Stimulated activated CD8-positive, alpha-beta memory T cell treated with anti-CD3 and anti-CD28 coated beads, Interleukin-2, amount 100 ng/mL, for 48 hours (primary cell): ENCODE data around the gene CDKN2B.

Experiments
- DNase-seq, 2 donors: peaks; one replicate each; pipeline ENCODE4 v3.0.0-alpha.2; 2020; ENCODE audit warnings: low read depth in 2 of 2

Gene CDKN2B

DNA sequence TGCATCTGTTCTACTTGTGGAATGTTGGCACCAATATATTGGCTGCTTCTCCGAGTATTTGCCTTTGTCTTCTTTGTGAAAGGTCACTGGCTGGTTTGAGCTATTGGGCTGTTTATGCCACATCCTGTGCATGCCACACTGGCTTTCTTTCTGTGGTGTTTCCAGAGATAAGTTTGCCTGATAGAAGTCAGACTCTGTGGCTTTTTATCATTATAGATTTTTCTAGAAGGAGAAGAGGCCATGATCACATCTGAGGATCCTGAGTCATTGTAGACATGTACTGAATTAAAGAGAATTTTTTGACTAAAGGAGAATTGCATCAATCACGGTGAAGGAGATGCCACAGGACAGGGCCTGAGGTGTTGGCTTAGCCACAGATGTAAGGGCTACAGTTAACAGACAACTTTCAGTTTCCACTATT, 26.5 kb upstream of the CDKN2B start:
- no peak for DNase-seq

- DNase-seq: no peak
These were observed 24.0 kb upstream of the CDKN2B start for GRCh38 chr9:22033012-22033630.

- no peak for DNase-seq
These were observed 22.7 kb upstream of the CDKN2B start for GRCh38 chr9:22031655-22032411.

DNA sequence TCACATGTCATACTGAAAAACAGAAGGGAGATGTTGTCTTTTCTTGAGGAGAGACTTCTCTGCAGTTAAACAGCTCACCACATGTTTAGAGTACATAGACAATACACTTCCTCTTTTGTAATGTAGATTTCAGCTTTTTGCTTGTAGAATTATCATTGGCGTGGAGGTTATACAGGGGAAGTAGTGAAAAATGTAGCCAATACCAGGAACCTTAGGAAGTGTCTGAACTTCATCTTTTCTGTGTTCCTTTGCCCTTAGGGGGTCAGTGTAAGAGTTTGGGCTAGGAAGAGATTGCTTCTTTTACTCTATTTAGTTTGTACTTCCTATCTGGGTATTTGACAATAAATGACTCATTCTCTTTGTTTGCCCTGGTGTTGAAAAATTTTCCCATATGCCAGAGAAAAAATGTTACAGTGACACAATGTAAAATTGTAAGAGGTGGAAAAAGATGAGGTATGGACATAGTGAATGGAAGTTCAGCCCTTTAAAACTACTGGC, 21.0 kb upstream of the CDKN2B start:
- DNase-seq: no peak

- DNase-seq: no peak
These were observed 20.1 kb upstream of the CDKN2B start for GRCh38 chr9:22029231-22029630.

GRCh38 chr9:22028394-22028793, 19.3 kb upstream of the CDKN2B start:
- DNase-seq: no peak

DNA sequence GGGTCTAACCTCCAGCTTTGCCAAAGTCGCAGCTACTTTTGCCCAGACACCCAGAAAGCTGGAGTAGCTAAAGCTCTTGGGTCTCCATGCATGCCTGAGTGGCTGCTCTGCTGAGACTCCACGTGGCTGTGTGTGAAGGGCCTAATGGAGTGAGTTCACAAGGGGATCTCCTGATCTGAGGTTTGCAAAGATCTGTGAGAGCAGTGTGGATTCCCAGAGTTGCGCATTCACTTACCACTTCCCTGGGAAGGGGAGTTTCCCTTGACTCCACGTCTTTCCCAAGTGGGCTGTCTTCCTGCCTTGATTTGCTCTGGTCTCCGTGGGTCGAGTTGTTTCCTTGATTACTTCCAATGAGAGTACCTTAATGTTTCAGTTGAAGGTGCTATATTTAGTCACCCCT, 17.6 kb upstream of the CDKN2B start:
- no peak for DNase-seq

DNA sequence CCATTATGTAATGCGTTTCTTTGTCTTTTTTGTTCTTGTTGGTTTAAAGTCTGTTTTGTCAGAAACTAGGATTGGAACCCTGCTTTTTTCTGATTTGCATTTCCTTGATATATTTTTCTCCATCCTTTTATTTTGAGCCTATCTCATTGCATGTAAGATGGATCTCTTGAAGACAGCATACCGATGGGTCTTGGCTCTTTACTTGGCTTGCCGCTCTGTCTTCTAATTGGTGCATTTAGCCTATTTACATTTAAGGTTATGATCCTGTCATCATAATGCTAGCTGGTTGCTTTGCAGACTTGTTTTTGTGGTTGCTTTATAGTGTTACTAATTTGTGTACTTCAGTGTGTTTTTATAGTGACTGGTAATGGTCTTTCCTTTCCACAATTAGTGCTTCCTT, 13.3 kb upstream of the CDKN2B start:
- DNase-seq: no peak

- DNase-seq: no peak
These were observed 1.9 kb upstream of the CDKN2B start for GRCh38 chr9:22010866-22011625.

DNA sequence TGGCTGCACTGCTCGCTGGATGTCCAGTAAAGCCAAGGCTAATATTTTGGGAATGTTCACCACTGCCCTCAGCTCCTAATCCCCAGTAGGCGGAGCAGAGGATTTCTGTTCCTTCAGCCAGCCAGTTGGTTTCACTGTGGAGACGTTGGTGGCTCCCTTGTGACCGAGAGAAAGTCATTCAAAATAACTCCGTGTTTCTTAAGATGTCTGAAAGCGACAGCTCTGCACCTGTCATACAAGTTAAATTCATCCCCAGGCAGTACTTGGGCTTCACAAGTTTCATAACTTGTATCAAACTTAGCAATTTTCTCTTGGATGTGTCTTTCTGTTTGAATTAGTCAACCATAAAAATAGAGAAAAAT, 382 bp upstream of the CDKN2B start:
- DNase-seq: no peak

GRCh38 chr9:22008384-22008716, 755 bp downstream of the CDKN2B start:
- DNase-seq: no peak

DNA sequence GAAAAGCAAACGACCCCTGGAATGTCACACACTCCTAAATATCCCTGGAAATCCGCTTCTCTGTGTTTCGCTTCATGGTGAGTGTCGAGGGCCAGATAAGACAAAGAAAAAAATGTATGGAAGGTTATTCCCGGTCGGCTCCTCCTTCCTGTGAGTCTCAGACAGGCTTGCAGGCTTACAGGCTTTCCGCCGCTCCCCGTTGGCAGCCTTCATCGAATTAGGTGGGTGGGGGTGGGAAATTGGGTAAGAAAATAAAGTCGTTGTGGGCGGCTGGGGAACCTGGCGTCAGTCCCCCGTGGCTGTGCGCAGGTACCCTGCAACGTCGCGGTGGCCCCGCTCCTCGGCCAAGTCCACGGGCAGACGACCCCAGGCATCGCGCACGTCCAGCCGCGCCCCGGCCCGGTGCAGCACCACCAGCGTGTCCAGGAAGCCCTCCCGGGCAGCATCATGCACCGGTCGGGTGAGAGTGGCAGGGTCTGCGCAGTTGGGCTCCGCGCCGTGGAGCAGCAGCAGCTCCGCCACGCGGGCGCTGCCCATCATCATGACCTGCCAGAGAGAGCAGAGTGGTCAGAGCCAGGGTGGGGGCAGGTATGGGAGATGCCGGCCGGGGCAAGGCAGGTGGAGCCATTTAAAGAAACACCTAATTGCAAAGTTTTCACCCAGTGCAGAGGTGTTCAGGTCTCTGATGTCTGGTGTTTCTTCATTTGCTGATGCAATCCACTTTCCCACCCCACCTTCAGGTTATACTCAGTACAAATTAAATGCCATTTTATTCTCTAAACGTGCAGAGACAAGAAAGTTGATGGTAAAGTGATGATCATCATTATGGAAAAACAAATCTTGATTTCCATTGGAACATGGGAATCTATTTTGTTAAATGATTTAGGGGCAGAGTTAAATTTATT, 3.2 kb downstream of the CDKN2B start:
- no peak for DNase-seq

- no peak for DNase-seq
These were observed 3.9 kb downstream of the CDKN2B start for GRCh38 chr9:22005021-22005701.

- no peak for DNase-seq
These were observed 7.1 kb downstream of the CDKN2B start for GRCh38 chr9:22002038-22002437.

GRCh38 chr9:21998026-21998425, 11.1 kb downstream of the CDKN2B start:
- DNase-seq: no peak

DNA sequence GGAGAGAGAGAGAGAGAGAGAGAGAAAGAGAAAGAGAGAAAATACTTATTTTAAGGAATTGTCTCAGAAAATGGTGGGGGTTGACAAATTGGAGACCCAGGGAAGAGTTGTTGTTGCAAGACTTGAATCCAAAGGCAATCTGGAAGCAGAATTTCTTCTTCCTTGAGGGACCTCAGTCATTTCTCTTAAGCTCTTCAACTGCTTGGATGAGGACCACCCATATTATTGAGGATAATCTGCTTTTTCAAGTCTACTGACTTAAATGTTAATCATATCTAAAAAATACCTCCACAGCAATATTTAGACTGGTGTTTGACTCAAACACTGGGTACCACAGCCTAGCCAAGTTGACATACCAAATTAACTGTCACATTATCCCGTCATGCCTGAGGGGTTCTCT, 11.6 kb downstream of the CDKN2B start:
- DNase-seq: no peak

DNA sequence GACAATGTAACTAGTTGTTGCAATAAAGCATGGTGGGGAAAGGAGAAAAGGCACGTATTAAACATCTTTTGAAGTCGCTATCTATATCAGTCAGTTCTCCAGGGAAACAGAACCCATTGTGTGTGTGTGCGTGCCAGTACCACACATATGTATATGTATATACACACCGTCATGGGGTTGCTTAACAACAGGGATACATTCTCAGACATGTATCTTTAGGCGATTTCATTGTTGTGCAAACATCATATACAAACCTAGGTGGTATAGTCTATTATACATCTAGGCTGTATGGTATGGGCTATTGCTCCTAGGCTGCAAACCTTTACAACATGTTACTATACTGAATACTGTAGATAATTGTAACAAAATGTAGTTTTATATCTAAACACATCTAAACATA, 12.2 kb downstream of the CDKN2B start:
- DNase-seq: no peak

DNA sequence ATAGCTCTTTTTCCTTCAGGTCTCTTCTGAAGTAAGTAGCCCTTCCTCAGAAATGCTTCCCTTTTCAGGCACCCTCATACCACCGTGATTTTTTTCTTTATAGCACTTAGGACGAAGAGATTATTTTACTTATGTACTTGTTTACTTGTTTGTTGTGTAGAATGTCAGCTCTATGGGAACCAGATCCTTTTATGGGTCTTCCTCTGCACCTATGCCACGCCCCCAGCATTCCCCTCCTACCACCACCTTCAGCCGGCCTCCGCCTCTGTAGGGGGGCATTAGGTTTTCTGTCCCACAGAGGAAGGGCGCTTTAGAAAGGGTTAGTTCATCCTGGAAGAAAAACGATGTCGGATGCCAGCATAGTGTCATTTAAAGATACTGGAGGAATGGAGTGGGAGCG, 12.7 kb downstream of the CDKN2B start:
- no peak for DNase-seq

GRCh38 chr9:21995666-21996398, 13.3 kb downstream of the CDKN2B start:
- DNase-seq: no peak

- peak; percentile 57 to 58 for DNase-seq
These were observed 14.0 kb downstream of the CDKN2B start for GRCh38 chr9:21995006-21995665.
